HG03060 (cell line): Measurements from ENCODE around the gene MARCHF4.
A peak's percentile ranks its signal among the peaks of the same experiment; 100 is the strongest.

ENCODE experiments used
- ATAC-seq: cut with Tn5 transposase; IDR thresholded peaks from one replicate; pipeline ENCODE4 v1.9.1; 2021; ENCODE audit warnings: low read depth, moderate number of reproducible peaks; ENCODE audit not compliant: unreplicated experiment

MARCHF4 gene, protein sequence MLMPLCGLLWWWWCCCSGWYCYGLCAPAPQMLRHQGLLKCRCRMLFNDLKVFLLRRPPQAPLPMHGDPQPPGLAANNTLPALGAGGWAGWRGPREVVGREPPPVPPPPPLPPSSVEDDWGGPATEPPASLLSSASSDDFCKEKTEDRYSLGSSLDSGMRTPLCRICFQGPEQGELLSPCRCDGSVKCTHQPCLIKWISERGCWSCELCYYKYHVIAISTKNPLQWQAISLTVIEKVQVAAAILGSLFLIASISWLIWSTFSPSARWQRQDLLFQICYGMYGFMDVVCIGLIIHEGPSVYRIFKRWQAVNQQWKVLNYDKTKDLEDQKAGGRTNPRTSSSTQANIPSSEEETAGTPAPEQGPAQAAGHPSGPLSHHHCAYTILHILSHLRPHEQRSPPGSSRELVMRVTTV

GRCh38 chr2:216371721-216372702 is at the start of gene MARCHF4:
MARCHF4 (minus strand) TSS chr2:216372483; CDS start chr2:216370260, 2,223 bp downstream.
- no peak for ATAC-seq

DNA sequence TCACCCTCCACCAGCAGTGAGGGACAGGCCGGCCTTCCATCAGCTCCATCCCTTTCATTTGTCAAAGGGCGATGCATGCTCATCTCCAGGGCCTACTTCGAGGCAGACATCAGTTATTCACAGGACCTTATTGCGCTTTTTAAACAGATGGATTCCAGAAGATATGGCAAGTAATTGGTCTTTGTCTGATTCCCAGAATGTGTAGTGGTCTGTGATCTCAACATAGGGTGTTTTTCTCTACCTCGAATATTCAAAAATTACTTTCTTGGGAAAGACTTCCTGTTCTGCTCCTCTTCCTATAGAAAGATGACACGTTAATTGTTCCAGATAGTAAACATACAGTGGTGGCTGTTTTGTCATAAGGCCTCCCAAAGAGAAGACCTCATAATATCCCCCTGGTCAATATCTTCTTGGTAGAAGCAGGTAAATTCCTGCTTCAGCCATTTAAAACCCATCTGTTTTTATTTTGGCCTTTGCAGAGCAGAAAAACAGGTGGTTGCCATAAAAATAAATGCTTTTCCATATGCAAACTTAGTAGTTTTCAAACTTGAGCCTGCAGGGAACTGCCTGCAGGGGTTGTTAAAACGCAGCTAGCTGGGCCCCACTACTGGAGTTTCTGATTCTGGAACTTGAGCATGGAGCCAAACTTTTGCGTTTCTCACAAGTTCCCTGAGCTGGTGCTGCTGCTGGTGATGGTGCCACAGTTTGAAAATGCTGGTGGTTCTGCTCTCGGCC is 48.3 kb upstream of the MARCHF4 start:
- no peak for ATAC-seq

DNA sequence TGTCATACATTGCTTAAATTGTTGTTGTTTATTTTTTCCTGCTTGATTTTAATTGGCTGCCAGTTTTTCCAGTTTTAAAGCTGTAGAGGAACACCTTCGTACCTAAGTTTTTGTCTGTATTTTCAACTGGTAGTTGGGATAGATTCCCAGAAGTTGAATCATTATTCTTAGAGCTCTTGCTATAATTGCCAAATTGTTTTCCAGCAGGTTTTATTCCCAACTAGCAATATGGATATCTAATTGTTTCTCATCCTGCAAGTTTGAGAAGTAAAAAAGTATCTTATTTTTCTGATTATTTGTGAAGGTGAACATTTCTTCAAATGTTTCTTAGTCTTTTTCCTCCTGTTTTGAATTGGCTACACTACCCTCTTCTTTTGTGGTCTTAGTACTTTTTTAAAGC is 46.7 kb upstream of the MARCHF4 start:
- ATAC-seq, result no peak

DNA sequence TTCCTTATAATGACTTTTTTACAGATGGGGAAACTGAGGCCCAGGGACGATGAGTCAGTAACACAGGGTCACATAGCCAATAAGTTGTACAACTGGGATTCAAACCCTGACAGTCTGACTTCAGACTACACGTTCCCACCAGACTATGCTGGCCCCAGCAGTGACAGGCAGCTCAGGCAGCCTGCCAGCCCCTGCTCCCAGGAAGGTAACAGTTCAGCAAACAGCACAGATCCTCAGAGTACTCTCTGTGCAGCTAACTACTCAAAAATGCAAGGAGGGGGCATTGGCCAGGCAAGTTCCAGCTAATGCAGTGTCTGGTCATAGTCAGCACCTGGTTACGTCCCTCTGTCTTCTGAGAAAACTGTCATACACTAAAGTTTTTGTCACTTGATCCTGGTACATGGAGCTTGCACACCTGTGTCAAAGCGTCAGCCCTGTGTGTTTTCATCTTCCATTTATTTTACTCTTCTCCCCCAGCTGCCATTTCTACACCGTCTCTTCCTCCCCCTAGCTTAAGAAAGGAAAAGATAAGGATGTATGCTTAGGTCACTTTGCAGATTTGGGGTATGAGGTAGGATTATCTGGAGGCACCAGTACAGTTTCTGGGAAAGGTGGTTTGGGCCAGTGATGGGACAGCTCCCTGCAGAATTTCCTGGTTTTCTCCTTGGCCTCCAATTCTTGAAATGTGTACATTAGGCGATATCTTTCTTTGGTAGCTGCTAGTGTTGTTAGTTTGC is 44.5 kb upstream of the MARCHF4 start:
- no peak for ATAC-seq

- ATAC-seq, result no peak
Measured at GRCh38 chr2:216415541-216415940, 43.3 kb upstream of the MARCHF4 start.

- ATAC-seq, result no peak
Measured at GRCh38 chr2:216414772-216415319, 42.6 kb upstream of the MARCHF4 start.

DNA sequence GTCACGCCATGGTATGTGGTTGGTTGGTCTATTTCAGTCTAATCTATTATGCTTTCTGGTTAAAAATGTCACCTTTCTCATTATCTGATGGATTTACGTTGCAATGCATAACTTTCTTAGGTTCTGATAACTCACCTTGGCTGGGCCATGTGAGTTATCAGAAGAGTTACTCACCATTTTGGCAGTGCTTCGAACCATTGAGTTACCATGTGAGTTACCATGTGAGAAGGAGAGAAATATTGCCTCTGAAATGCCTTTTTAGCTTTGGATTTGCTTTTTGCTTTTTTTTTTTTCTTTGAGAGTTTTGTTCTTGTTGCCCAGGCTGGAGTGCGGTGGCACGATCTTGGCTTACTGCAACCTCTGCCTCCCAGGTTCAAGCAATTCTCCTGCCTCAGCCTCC is 41.6 kb upstream of the MARCHF4 start:
- ATAC-seq, result no peak

DNA sequence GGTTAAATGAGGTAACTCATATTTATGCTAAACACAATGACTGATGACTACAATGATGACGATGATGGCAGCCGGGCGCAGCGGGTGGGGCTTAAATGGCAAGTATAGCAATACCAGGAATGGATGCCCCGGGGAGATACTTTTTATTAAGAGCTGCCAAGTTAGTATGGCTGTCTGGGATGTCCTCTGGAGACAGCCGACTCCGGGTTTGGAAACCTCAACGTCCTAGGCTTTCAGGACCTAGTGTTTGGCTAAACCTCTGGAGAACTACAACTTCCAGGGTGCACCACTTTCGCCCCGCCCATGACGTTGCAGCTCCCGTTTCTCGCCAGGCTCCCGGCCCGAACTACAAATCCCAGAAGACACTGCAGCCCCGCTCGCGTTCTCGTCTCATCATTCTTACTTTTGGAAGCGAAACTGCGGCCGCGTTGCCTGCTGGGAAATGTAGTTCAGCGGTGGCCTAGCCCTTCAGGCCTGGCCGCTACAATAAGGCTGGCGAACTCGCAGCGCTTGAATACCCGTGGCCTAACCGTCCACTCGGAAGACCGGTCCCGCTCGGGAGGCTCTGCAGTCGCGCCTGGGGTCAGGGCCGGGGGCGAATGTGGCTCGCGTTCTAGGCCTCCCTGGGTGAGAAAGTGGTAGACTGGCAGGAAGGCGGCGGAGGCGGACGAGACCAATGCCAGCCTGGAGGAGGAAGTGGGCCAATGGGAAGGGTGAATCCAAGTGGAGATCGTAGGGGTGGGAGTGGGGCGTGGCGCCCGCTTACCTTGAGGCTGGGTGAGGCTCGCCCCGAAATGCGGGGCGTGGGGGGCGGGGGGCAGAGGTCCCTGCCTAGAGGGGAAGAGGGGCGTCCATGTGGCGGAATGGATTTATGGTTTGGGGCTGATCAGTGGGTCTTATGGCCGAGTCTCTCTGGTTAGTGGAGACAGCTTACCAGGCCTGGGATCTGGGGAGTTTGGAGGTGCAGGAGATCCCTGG is 40.0 kb upstream of the MARCHF4 start, which contains the start of gene SMARCAL1:
Gene SMARCAL1 (plus strand): TSS at position 463 of the 978 bp plus-strand sequence. CDS start 2,221 bp downstream, outside the sequence.
- peak; percentile 85 for ATAC-seq

DNA sequence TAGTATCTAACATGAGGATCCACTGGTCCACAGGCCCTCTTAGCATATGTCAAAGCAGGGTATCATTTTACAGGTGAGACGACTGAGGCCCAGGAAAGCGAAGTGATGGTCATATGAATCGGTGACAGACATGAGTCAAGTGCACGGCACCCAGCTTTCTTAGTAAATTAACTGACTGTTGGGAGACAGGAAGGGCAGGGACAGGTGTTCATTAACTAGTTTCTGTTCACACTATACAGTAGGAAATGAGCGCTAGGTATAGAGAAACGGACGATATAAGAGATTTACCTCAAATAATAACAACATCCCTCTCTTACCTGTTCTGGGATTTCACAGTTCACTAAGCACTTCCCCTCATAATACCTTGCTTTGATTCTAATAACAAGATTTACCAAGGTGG is 38.3 kb upstream of the MARCHF4 start:
- no peak for ATAC-seq

DNA sequence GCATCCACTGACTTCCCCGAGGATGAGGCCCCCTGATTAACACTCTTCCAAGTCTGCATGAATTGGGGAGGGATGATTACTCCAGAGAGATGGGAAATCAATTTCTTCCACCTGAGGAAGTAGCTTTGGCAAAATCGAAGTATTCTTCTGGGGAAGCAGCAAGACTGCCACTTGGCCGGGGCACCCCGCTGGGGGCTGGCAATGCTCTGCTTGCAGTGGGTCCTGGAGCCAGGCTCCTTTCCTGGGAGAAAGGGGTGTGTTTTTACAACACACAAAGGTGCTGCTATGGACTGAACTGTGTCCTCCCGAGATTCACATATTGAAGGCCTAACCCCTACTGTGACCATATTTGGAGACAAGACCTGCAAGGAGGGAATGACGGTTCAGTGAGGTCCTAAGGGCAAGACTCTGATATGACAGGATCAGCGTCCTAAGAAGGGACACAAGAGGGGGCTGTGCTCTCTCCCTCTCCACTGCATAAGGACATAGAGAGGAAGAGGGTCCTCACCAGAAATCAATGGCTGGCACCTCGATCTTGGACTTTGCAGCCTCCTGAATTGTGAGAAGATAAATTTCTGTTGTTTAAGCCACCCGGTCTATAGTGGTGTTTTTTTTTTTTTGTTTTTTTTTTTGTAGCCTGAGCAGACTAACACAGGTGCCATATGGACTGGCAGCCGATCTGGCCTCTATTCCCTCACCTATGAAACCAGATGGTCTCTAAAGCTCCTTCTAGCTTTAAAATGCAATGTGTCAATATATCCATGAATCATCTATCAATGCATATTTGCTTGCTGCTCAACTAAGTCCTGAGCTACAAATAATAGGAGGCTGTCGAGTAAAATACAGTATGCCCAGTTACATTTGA is 36.4 kb upstream of the MARCHF4 start:
- no peak for ATAC-seq

- no peak for ATAC-seq
Measured at GRCh38 chr2:216406826-216407225, 34.5 kb upstream of the MARCHF4 start.

DNA sequence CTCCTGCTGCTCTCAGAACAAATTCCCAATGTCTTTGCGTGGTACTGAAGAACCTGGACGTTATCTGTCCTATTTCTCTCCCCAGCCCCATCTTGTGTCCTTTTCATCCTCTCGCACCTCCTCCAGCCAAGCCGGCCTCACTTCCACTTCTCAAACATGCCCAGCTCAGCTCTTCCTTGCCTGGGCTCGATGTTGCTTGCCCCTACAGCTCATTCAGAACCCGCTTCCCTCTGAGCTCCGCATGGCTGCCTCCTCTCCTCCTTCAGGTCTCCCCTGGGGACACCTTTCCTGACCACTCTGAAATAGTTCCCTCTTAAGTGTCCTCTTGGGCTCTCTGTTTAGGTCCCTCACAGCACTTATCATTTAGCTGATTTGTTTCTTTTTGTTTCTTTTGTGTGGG is 33.3 kb upstream of the MARCHF4 start:
- no peak for ATAC-seq

- no peak for ATAC-seq
Measured at GRCh38 chr2:216404010-216404618, 31.8 kb upstream of the MARCHF4 start.

DNA sequence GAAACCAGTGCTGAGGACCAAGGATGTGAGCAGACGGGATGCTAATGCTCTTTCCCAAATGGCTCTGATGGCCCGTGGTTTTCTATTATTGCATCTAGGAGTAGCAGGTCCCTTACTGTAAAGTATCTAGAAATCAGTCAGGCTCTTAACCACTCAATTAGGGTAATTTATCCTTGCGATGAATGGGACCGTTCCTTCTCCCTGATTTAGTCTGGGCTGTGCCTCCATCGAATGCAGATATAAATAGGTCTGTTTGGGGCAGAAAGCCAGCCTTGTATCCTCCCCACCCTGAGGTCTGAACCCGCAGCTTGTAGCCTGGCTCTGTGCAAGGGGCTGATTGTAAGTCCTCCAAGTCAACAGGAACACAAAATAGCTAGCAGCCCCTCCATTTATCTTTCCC is 30.5 kb upstream of the MARCHF4 start:
- ATAC-seq, result no peak

GRCh38 chr2:216399621-216400020 is 27.3 kb upstream of the MARCHF4 start:
- no peak for ATAC-seq

DNA sequence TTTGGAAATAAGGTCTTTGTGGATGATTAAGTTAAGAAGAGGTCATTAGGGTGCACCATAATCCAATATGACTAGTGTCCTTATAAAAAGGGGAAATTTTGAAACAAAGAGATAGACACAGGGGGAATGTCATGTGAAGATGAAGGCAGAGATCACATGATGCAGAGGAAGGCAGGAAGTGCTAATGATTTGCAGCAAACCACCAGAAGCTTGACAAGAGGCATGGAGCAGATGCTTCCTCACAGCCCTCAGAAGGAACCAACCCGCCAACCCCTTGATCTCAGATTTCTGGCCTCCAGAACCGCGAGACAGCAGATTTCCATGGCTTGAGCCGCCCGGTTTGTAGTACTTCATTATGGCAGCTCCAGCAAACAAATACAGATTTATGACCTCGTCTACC is 22.6 kb upstream of the MARCHF4 start:
- ATAC-seq, result no peak
